ENCODE results near the gene TIMM50.
"Not testable (repeated sequence)": the region's sequence is repeated elsewhere in the genome, so short reads cannot be mapped to it uniquely, and the experiment has no call there.

TIMM50 gene

GRCh38 chr19:39449116-39449797 is 31.4 kb upstream of the TIMM50 start:
- H3K4me3 ChIP-seq (ENCODE audit: low read length): no peak overlapping the region
- no peak for TF ChIP-seq ZNF274 (IDR thresholded peaks at IDR 0.05; ENCODE audit: low read depth, low read length)

- not testable (repeated sequence) for H3K4me3 ChIP-seq (ENCODE audit: low read length)
These were observed 29.4 kb upstream of the TIMM50 start for GRCh38 chr19:39451257-39451656.

- TF ChIP-seq ZNF274 (IDR thresholded peaks at IDR 0.05; ENCODE audit: low read depth, low read length): no peak
- H3K4me3 ChIP-seq (ENCODE audit: low read length): no peak overlapping the region
These were observed 17.2 kb upstream of the TIMM50 start for GRCh38 chr19:39463403-39463802.

- no peak for TF ChIP-seq ZNF274 (IDR thresholded peaks at IDR 0.05; ENCODE audit: low read depth, low read length)
- no peak overlapping the region for H3K4me3 ChIP-seq (ENCODE audit: low read length)
These were observed 14.5 kb upstream of the TIMM50 start for GRCh38 chr19:39465956-39466747.

GRCh38 chr19:39467941-39468340 is 12.7 kb upstream of the TIMM50 start:
- TF ChIP-seq ZNF274 (IDR thresholded peaks at IDR 0.05; ENCODE audit: low read depth, low read length): no peak
- no peak overlapping the region for H3K4me3 ChIP-seq (ENCODE audit: low read length)

- no peak overlapping the region for H3K4me3 ChIP-seq (ENCODE audit: low read length)
- TF ChIP-seq ZNF274 (IDR thresholded peaks at IDR 0.05; ENCODE audit: low read depth, low read length): no peak
These were observed 11.6 kb upstream of the TIMM50 start for GRCh38 chr19:39469036-39469435.

GRCh38 chr19:39469567-39469966 is 11.1 kb upstream of the TIMM50 start:
- TF ChIP-seq ZNF274 (IDR thresholded peaks at IDR 0.05; ENCODE audit: low read depth, low read length): no peak
- H3K4me3 ChIP-seq (ENCODE audit: low read length): no peak overlapping the region

- H3K4me3 ChIP-seq (ENCODE audit: low read length): no peak overlapping the region
- TF ChIP-seq ZNF274 (IDR thresholded peaks at IDR 0.05; ENCODE audit: low read depth, low read length): no peak
These were observed 9.8 kb upstream of the TIMM50 start for GRCh38 chr19:39470724-39471339.

- no peak overlapping the region for H3K4me3 ChIP-seq (ENCODE audit: low read length)
- TF ChIP-seq ZNF274 (IDR thresholded peaks at IDR 0.05; ENCODE audit: low read depth, low read length): no peak
These were observed 8.7 kb upstream of the TIMM50 start for GRCh38 chr19:39471756-39472536.

GRCh38 chr19:39472746-39473442 is 7.7 kb upstream of the TIMM50 start:
- no peak for TF ChIP-seq ZNF274 (IDR thresholded peaks at IDR 0.05; ENCODE audit: low read depth, low read length)
- no peak overlapping the region for H3K4me3 ChIP-seq (ENCODE audit: low read length)

- no peak for TF ChIP-seq ZNF274 (IDR thresholded peaks at IDR 0.05; ENCODE audit: low read depth, low read length)
- H3K4me3 ChIP-seq (ENCODE audit: low read length): no peak overlapping the region
These were observed 7.1 kb upstream of the TIMM50 start for GRCh38 chr19:39473443-39473960.

GRCh38 chr19:39474139-39474620 is 6.5 kb upstream of the TIMM50 start:
- no peak for TF ChIP-seq ZNF274 (IDR thresholded peaks at IDR 0.05; ENCODE audit: low read depth, low read length)
- H3K4me3 ChIP-seq (ENCODE audit: low read length): no peak overlapping the region

- no peak overlapping the region for H3K4me3 ChIP-seq (ENCODE audit: low read length)
- no peak for TF ChIP-seq ZNF274 (IDR thresholded peaks at IDR 0.05; ENCODE audit: low read depth, low read length)
These were observed 4.9 kb upstream of the TIMM50 start for GRCh38 chr19:39475748-39476147.

GRCh38 chr19:39479319-39479801 is 1.3 kb upstream of the TIMM50 start:
- H3K4me3 ChIP-seq (ENCODE audit: low read length): not testable (repeated sequence)

Measured in GM08714 (cell line).